GM18870 (cell line): ENCODE results near the gene SYNJ2.

Experiments used
- ATAC-seq: cut with Tn5 transposase; IDR thresholded peaks from one replicate; pipeline ENCODE4 v1.9.1; 2021; ENCODE audit warnings: moderate library complexity; ENCODE audit not compliant: unreplicated experiment

SYNJ2 gene

GRCh38 chr6:158026901-158027589 lies 45.4 kb downstream of the SYNJ2 start:
- ATAC-seq, result no peak

- no peak for ATAC-seq
These were observed 46.1 kb downstream of the SYNJ2 start for GRCh38 chr6:158027590-158028285.

- ATAC-seq, result no peak
These were observed 46.8 kb downstream of the SYNJ2 start for GRCh38 chr6:158028421-158028820.

GRCh38 chr6:158028876-158029275 lies 47.2 kb downstream of the SYNJ2 start:
- ATAC-seq, result no peak

- no peak for ATAC-seq
These were observed 48.1 kb downstream of the SYNJ2 start for GRCh38 chr6:158029668-158030230.

- ATAC-seq, result no peak
These were observed 49.0 kb downstream of the SYNJ2 start for GRCh38 chr6:158030380-158031300.

GRCh38 chr6:158031381-158032353 lies 50.0 kb downstream of the SYNJ2 start:
- no peak for ATAC-seq

GRCh38 chr6:158032354-158032733 lies 50.7 kb downstream of the SYNJ2 start:
- no peak for ATAC-seq

GRCh38 chr6:158033077-158033750 lies 51.6 kb downstream of the SYNJ2 start:
- ATAC-seq, result no peak

- no peak for ATAC-seq
These were observed 52.4 kb downstream of the SYNJ2 start for GRCh38 chr6:158033751-158034702.

- no peak for ATAC-seq
These were observed 54.6 kb downstream of the SYNJ2 start for GRCh38 chr6:158036261-158036660.

- no peak for ATAC-seq
These were observed 55.4 kb downstream of the SYNJ2 start for GRCh38 chr6:158037021-158037420.

- no peak for ATAC-seq
These were observed 56.1 kb downstream of the SYNJ2 start for GRCh38 chr6:158037771-158038170.

- no peak for ATAC-seq
These were observed 56.9 kb downstream of the SYNJ2 start for GRCh38 chr6:158038291-158039177.

GRCh38 chr6:158039178-158039557 lies 57.5 kb downstream of the SYNJ2 start:
- no peak for ATAC-seq

GRCh38 chr6:158039571-158040050 lies 57.9 kb downstream of the SYNJ2 start:
- no peak for ATAC-seq

- ATAC-seq, result no peak
These were observed 58.6 kb downstream of the SYNJ2 start for GRCh38 chr6:158040051-158040803.
